NOMO-1 treated with DMSO at 0.1 percent for 48 hours (cell line): ENCODE measurements around the gene KCNK15.
A peak's percentile ranks its signal among the peaks of the same experiment; 100 is the strongest.
"Not testable (repeated sequence)": the region's sequence is repeated elsewhere in the genome, so short reads cannot be mapped to it uniquely, and the experiment has no call there.

ENCODE experiments used
- DNase-seq: peaks from one replicate; lab custom pipeline; 2025; ENCODE audit not compliant: unreplicated experiment; lab: John Stamatoyannopoulos, UW

Gene KCNK15

DNA sequence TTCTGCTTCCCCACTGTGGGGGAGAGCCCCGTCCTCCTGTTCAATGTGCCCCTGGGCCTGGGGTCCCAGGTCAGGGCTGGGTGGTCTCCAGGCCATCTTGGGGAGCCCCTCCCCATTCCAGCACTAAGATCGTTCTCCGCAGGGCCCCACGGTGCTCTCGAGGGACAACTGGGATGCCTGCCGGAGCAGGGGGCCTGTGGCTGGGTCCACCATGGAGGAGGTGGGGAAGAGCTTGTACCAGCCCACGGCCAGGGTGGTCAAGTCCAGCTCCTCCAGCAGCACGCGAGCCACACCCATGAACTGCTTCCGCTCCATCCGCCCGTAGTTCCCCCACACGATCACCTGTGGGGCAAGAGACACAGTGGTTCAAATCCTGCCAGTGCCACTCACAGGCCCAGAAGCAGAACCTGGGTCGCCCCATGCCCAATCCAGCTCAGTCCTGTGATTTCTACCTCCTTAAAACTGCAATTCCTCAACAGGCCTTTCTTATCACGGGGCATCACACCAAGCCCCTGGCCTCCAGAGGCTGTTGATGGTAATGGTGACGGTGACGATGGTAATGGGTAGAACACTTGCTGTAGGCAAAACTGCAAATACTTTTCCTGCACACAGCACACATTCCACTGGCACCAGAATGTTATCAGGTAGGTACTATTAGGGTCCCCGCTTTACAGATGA lies 10.5 kb downstream of the KCNK15 start:
- DNase-seq = no peak

DNA sequence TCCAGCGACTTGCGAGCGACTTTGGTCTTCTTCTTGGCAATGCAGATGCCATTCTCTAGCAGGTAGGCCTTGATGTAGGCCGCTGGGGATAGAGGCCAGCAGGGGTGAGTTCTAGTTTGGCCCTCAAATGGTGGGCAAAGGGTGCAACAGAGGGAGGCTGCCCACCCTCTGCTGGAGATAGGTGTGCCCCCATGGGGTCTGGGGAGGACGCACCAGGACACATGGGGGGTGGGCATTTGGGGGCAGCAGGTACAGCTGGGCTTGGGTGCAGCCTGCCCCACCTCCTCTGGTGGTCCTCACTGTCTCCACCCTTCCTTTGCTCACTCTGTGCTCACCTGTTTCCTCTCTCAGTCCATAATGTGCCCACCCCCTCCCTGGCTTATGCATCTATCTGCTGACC lies 11.3 kb downstream of the KCNK15 start:
- DNase-seq = no peak

GRCh38 chr20:44758247-44759101 lies 12.8 kb downstream of the KCNK15 start:
- DNase-seq = peak; percentile 46

DNA sequence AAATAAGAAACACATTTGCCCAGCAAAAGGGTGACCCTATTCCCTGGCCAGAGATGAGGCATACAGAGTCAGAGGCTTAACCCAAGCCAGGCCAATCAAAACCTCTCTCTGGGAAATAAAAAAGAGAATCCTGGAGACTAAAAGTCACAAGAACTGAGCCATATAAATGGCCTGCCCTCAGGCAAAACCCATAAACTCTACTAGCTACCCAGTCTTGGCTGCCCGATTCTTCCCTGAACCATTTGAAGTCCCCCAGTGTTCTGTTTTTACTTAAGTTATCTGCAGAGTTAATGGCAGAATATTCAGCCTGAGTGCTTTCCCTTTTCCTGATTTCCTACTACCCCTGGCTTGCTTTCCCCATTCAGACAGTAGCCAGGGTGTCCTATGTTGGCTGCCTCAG lies 13.9 kb downstream of the KCNK15 start:
- DNase-seq = no peak

DNA sequence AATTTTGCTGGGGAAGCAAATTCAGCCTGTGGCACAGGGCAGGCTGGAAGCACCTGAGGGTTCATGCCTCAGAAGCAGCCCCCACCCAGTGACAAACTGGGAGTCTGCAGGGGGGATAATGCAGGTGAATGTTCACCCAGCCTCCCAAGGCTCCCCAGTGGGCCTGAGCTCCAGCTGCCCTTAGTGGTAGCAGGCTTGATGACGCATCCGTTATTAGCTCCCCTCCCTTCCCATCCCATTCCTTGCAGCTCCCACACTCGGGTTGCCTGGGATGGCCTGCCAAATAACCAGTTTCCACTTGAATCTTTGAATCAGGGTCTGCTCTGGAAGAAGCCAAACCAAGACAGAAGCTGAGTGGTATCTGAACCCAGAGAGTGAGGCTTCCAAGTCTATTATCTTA lies 15.8 kb downstream of the KCNK15 start:
- DNase-seq = no peak

DNA sequence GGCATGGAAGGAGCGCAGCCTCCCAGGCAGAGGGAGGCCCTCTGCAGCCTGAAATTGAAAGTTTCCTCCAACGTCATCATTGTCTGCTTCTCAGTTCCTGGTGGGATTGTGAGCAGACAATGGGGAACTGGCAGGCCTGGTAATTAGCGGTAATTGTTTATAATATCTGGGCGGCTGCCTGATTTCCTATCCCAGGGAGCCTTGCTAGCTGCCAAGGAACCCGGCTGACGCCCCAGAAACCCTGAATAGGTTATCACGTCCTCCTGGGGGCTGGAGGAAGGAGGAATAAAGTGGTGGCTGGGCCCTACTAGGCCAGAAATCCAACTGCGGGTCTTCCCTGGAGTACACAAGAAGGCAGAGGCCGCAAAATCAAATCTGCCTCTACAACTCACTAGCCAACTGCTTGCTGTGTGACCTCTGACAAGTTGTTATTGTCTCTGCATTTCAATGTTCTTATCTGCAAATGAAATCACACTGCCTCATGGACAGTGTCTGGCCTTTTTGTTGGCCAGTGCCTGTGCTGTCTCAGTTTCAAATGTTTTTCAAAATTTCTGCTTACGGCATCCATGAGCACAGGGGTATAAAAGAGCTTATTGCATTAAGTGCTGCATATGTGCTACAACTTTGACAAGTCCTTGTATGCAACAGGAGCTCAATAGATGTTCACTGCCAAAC lies 16.9 kb downstream of the KCNK15 start:
- DNase-seq = no peak

DNA sequence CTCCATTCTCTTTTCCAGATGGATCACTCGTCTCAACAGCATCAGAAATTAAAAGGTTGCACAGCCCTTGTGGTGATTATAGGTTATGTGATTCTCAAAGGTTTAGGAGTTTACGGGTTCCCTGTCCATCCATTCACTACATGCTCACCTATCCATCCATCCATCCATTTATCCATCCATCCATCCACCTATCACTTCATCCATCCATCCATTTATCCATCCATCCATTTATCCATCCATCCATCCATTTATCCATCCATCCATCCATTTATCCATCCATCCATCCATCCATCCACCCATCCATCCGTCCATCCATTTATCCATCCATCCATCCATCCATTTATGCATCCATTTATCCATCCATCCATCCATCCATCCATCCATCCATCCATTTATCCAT lies 18.1 kb downstream of the KCNK15 start:
- DNase-seq = not testable (repeated sequence)

DNA sequence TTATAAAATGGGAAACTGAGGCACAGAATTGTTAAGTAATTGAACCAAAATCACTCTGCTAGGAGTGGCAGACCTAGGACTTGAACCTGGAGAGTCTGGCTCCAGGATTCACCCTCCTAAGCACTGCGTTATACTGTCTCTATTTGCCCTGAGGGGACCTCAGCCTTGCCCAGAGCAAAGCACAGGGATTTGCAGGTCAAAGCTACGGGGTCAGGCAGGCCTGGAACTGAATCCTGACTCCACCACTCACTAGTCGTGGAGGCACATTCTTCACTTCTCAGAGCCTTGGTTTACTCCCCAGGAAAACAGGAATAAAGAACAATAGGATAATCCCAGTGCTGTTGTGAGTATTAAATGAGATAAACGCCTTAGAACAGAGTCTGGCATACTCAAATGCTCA lies 19.4 kb downstream of the KCNK15 start:
- no peak for DNase-seq

- no peak for DNase-seq
These were observed 20.2 kb downstream of the KCNK15 start for GRCh38 chr20:44765701-44766347.

DNA sequence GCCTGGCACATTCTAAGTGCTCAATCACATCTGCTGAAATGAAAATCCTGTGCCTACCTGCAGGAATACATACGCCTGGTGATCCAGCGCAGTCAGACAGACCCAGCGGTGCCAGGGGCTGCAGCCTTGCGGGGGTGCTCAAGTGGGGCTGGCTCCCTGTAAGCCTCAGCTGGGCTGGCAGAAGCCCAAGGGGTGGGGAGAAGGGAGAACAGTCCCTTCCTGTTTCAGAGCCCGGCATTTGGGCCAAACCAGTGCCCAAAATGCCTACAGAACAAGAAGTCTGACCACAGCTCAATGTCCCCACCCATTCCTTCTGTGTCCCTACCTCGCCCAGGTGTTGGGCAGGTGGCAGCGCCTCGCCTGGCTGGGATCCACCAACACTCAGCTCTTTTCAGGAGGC lies 22.6 kb downstream of the KCNK15 start:
- no peak for DNase-seq

DNA sequence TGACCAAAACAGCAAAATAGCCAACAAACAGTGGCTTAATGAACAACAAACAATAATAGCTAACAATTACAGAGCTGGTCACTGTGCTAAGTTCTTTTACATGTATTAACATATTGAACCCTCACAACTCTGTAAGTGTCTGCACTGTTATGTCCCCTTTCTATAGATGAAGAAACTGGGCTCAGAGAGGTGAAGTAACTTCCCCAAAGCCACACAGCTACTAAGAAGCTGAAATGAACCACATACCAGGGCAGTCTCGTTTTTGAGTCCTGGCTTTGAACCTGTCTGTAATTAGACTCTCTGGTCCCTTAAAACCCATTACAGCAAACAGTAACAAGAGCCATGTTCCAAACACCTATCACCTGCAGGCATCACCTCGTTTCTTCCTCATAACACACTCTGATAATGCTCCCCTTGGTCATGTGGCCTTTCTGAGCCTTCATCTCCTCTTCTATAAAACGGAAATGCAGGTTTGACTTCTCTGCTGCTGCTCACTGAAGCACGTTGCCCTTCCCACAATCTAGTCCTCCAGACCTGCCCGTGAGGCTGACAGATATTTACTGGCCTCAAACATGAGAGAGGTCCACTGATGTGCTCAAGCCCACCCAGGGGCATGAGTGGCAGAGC lies 23.3 kb downstream of the KCNK15 start:
- no peak for DNase-seq

GRCh38 chr20:44769481-44769863 lies 23.8 kb downstream of the KCNK15 start:
- DNase-seq = no peak

DNA sequence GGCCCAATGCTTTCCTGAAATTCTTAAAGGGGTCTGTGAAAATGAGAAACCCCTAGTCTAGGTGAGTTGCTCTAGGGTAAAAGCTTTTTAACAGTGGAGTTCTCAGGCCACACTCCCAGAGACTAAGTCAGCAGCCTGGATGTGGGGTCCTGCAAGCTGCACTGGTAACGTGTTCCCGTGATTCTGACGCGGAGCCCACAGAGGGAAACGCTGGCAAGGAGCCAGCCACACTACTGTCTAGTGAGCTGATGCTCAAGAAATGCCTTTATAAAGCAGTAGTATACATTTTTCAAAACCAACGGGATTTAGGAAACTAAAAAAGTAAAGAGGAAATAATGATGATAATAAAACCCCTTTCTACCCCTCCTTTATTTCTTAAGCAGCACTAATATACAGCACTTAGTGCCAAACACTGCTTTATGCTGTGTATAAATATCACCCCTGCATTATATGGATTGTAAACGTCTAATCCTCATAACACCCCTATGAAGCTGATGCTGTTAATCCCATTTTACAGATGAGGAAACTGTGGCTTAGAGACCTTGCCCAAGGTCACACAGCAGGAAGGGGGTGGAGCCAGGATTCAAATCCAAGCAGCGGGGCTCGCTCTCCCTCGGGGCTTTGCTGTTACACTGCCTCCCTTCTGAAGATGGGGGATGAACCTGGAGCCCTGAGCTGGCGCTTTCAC lies 25.0 kb downstream of the KCNK15 start:
- DNase-seq = no peak

GRCh38 chr20:44771172-44771535 lies 25.5 kb downstream of the KCNK15 start:
- no peak for DNase-seq

DNA sequence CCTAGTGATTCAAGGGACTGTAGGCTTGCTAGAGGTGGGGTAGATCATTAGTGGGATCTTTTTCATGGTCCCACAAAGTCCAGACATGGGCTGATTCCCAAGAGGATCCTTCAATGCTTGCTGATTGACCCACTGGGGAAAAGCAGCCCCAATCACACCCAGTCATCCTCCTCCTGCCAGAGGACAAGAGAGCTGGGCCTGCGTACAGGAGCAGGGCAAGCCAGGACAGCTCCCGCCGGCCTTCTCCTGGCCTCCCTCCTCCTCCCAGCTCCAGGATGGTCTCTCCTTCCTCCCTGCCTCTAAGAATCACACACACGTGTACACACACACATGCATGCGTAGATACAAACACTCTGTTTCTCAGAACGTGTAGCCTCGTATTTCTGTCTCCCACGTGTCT lies 27.0 kb downstream of the KCNK15 start:
- no peak for DNase-seq

GRCh38 chr20:44773070-44773829 lies 27.6 kb downstream of the KCNK15 start:
- DNase-seq = no peak

DNA sequence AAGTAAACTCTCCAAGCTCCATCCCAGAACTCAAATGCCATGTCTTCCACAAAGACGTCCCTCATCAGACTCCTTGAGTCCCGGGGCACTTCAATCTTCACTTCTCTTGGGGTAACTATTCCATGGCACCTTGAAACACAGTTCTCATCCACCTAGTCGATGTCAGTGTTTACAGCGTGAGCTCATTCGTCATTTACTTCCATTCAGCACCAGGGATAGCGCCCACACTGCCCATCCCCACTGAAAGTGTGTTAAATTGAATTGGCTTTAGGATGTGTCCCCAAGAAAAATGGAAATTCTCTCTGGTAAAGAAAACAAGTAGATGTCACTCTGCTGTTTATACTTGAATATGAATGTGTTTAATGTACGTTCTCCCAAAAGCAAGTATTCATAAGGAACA lies 31.3 kb downstream of the KCNK15 start:
- DNase-seq = peak; percentile 11

GRCh38 chr20:44780226-44780625 lies 34.6 kb downstream of the KCNK15 start:
- peak; percentile 21 for DNase-seq

- DNase-seq = no peak
These were observed 35.5 kb downstream of the KCNK15 start for GRCh38 chr20:44781118-44781517.

DNA sequence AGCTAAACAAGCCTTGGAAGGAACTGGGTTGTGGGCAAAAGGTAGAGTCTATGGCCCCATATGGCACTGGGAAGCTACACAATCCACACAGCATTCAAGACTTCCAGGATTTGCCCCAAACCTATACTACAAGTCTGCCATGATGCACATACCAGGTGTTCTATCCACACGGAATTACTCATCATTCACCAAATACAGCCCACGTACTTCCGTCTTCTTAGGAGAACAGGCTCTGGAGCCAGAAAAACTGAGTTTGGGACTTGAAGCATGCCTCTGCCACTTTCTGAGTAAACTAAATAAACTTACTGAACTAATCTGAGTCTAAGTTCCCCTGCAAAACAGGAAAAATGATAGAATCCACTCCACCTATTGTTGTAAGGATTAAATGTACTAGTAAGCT lies 36.1 kb downstream of the KCNK15 start:
- no peak for DNase-seq
